Sigmoid colon (tissue), 4 donors: ENCODE results near the gene CAPN10.

Source experiments
- CTCF ChIP-seq, 4 experiments: fragments of 450-650 bp in 3 of 4; fragments of 200-600 bp in 1 of 4; IDR thresholded peaks; one replicate each; pipeline ENCODE4 v1.5.1; 2016 to 2019; ENCODE audit warnings: antibody characterized with exemption in 4 of 4, mild to moderate bottlenecking in 3 of 4, moderate library complexity in 2 of 4
- POLR2A ChIP-seq, 2 donors: fragments of 450-650 bp; IDR thresholded peaks; one replicate each; pipeline ENCODE4 v1.6.1; 2016; ENCODE audit warnings: antibody characterized with exemption in 2 of 2, mild to moderate bottlenecking in 2 of 2, moderate library complexity in 2 of 2
- POLR2AphosphoS5 ChIP-seq, 4 donors: sonication (generic); formaldehyde crosslinking; IDR thresholded peaks; one replicate each; pipeline ENCODE4 v1.6.1; 2017; ENCODE audit warnings: antibody characterized with exemption in 4 of 4

DNA sequence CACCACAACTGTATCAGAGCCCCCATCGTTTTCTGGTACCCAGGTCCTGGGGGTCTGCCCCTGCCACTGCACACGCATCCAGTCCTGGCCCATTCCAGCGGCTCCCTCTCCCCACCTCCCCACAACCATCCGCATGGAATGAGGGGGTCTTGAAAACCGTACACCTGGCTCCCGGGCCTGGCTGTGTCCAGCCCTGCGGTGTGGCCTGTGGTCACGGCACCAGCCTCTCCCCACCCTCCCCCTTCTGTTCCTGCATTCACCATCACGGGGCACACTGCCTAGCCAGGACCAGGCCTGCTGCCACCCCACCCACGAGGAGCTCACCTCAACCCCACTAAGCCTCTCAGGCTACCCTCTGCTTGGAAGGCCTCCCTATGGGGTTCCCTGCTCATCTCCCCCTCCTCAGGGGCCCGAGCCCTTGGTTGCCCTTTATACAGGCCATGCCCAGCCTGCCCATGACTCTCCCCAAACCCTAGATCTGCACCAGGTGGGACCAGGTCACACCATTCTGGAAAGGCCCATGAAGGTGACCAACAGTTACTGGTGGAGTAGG is 50.1 kb downstream of the CAPN10 start:
- TF ChIP-seq CTCF (IDR thresholded peaks at IDR 0.05) = no peak
- no peak for TF ChIP-seq POLR2A (IDR thresholded peaks at IDR 0.05)
- no peak for TF ChIP-seq POLR2AphosphoS5 (IDR thresholded peaks at IDR 0.05)
